ENCODE data around the gene KLF7. TPM values are rescaled to one million over a fixed set of nuclear protein-coding genes. Genes with fewer than 3 reads are reported as not detected.

KLF7 gene
- total and polyA plus RNA-seq, 9 of the 15 experiments (the other 6 are each of a cell fraction or from before 2014, with no cell fraction given) = 0.04 to 0.54 (median 0.07) TPM

- 0% methylated on average over 2 of the region's 2 CpGs for WGBS (ENCODE audit: insufficient coverage, low coverage, missing lambda C conversion rate)
- no peak overlapping the region for H3K9ac ChIP-seq (ENCODE audit: insufficient read depth in 1 of 2, low read depth in 2 of 2, low read length in 2 of 2)
- H3K4me1 ChIP-seq (replicated peaks in 1 of 2; ENCODE audit: control insufficient read depth in 2 of 2, insufficient read depth in 2 of 2, low read length in 2 of 2) = no peaks in the 10 kb centered on the region
- in situ Hi-C loops (cut with MboI) (no loop called here), intact Hi-C loops (cut with micrococcal nuclease) (no loop called here)
- H3K9me3 ChIP-seq (replicated peaks; ENCODE audit: control insufficient read depth, insufficient read depth, low read depth, low read length) = no peaks in the 10 kb centered on the region
- ChIA-PET CTCF (ENCODE audit: low intra/inter-chr PET ratio) (no interaction called here), POLR2A (interaction anchor here (0.5 kb wide), 1 partner anchor 68 kb away, joined by 3 read pairs; no protein-coding TSS in a partner anchor)
- H3K4me2 ChIP-seq (ENCODE audit: insufficient read depth, low read length) = no peak overlapping the region
- no peaks in the 10 kb centered on the region for H4K20me1 ChIP-seq (replicated peaks; ENCODE audit: control insufficient read depth, insufficient read depth, low read length)
- H3K79me2 ChIP-seq (ENCODE audit: control insufficient read depth, insufficient read depth, low read length) = no peaks in the 10 kb centered on the region
- FAIRE-seq = no peak
- H3K4me3 ChIP-seq = no peak overlapping the region
- no peaks in the 10 kb centered on the region for H3K27me3 ChIP-seq (ENCODE audit: control insufficient read depth in 2 of 2, insufficient read depth in 2 of 2, low read length in 2 of 2)
- ATAC-seq = no peak
- no peak overlapping the region for H3K27ac ChIP-seq (ENCODE audit: extremely low read depth, low read depth, low read length)
- no peak overlapping the region for H2AFZ ChIP-seq (ENCODE audit: low read depth, low read length)
- TF ChIP-seq TAL1 (IDR thresholded peaks at IDR 0.05) (no peak), MAFG (tag; conservative IDR thresholded peaks at IDR 0.05) (0 out of 2 replicates have a peak, but pooled peaks have one; percentile 17), ZNF316 (IDR thresholded peaks at IDR 0.05) (no peak), JUNB (CRISPR knock-in tag; conservative IDR thresholded peaks at IDR 0.05) (no peak), NFE2 (IDR thresholded peaks at IDR 0.05; ENCODE audit: low read depth) (peak; percentile 41; the same call in 1 of the 2 replicates)
- DNase-seq (ENCODE audit: extremely low read depth in 1 of 4, low spot score in 3 of 4) = no peak
- BruUV-seq (replicated peaks) = no TSS peak
- no peaks in the 10 kb centered on the region for H3K36me3 ChIP-seq (ENCODE audit: control insufficient read depth, insufficient read depth, low read length)
- H3K9me1 ChIP-seq (ENCODE audit: control insufficient read depth, insufficient read depth, low read length) = no peaks in the 10 kb centered on the region
Observed at GRCh38 chr2:207130958-207131521, 34.7 kb downstream of the KLF7 start.

GRCh38 chr2:207129821-207130220, 35.9 kb downstream of the KLF7 start:
- 2% methylated on average over 4 of the region's 4 CpGs for WGBS (ENCODE audit: insufficient coverage, low coverage, missing lambda C conversion rate)
- FAIRE-seq (no peak), DNase-seq (ENCODE audit: extremely low read depth in 1 of 4, low spot score in 3 of 4) (no peak), ATAC-seq (no peak)
- no peaks in the 10 kb centered on the region for H3K36me3 ChIP-seq (ENCODE audit: control insufficient read depth, insufficient read depth, low read length)
- no peaks in the 10 kb centered on the region for H3K9me3 ChIP-seq (replicated peaks; ENCODE audit: control insufficient read depth, insufficient read depth, low read depth, low read length)
- H3K4me1 ChIP-seq (replicated peaks in 1 of 2; ENCODE audit: control insufficient read depth in 2 of 2, insufficient read depth in 2 of 2, low read length in 2 of 2) = no peaks in the 10 kb centered on the region
- in situ Hi-C loops (cut with MboI) = no loop called here
- ChIA-PET CTCF (ENCODE audit: low intra/inter-chr PET ratio) (no interaction called here), POLR2A (interaction anchor here (0.5 to 0.8 kb wide), 2 partner anchors 38 to 496 kb away, joined by 3 read pairs; no protein-coding TSS in a partner anchor)
- H3K9me1 ChIP-seq (ENCODE audit: control insufficient read depth, insufficient read depth, low read length) = no peaks in the 10 kb centered on the region
- intact Hi-C loops (cut with micrococcal nuclease) = no loop called here
- no peak overlapping the region for H3K4me2 ChIP-seq (ENCODE audit: insufficient read depth, low read length)
- no peak overlapping the region for H2AFZ ChIP-seq (ENCODE audit: low read depth, low read length)
- H4K20me1 ChIP-seq (replicated peaks; ENCODE audit: control insufficient read depth, insufficient read depth, low read length) = no peaks in the 10 kb centered on the region
- H3K79me2 ChIP-seq (ENCODE audit: control insufficient read depth, insufficient read depth, low read length) = no peaks in the 10 kb centered on the region
- no peak overlapping the region for H3K9ac ChIP-seq (ENCODE audit: insufficient read depth in 1 of 2, low read depth in 2 of 2, low read length in 2 of 2)
- no peak overlapping the region for H3K4me3 ChIP-seq
- no TSS peak for BruUV-seq (replicated peaks)
- no peak overlapping the region for H3K27ac ChIP-seq (ENCODE audit: extremely low read depth, low read depth, low read length)
- no peaks in the 10 kb centered on the region for H3K27me3 ChIP-seq (ENCODE audit: control insufficient read depth in 2 of 2, insufficient read depth in 2 of 2, low read length in 2 of 2)
- no peak for TF ChIP-seq SIN3B (IDR thresholded peaks at IDR 0.05; ENCODE audit: low read depth)
- no peak for TF ChIP-seq ZNF282 (CRISPR knock-in tag; IDR thresholded peaks at IDR 0.05)
- TF ChIP-seq ZEB2 (IDR thresholded peaks at IDR 0.05) = no peak
- TF ChIP-seq SIRT6 (IDR thresholded peaks at IDR 0.05; ENCODE audit: low read depth, low read length) = no peak
- no peak for TF ChIP-seq MTF1 (CRISPR knock-in tag; IDR thresholded peaks at IDR 0.05; ENCODE audit: borderline replicate concordance)
- TF ChIP-seq NFIC (IDR thresholded peaks at IDR 0.05) = peak; percentile 44; the same call in 1 of the 2 replicates
